HG02870 (cell line): ENCODE results near the gene FOCAD.

Source experiments
- ATAC-seq: cut with Tn5 transposase; IDR thresholded peaks from one replicate; pipeline ENCODE4 v1.9.1; 2021; ENCODE audit warnings: mild to moderate bottlenecking, moderate library complexity; ENCODE audit not compliant: unreplicated experiment

Gene FOCAD

DNA sequence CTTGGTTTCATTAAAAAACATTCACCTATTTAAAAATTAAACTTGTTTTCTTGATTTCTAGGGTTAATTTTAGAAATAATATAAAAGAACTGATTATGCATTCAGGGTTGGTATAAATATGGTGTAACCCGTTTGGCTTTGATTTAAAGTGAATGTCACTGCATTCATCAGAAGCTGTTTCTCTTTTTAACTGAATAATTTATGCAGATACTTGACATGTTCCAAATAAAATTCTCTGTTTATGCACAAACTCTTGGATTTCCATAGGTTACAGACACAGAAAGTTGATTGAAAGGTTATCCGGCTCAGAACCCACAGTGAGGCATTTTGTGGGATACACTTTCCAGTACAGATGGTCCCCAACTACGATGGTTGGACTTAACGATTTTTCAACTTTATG lies 186.1 kb downstream of the FOCAD start:
- ATAC-seq, result no peak

DNA sequence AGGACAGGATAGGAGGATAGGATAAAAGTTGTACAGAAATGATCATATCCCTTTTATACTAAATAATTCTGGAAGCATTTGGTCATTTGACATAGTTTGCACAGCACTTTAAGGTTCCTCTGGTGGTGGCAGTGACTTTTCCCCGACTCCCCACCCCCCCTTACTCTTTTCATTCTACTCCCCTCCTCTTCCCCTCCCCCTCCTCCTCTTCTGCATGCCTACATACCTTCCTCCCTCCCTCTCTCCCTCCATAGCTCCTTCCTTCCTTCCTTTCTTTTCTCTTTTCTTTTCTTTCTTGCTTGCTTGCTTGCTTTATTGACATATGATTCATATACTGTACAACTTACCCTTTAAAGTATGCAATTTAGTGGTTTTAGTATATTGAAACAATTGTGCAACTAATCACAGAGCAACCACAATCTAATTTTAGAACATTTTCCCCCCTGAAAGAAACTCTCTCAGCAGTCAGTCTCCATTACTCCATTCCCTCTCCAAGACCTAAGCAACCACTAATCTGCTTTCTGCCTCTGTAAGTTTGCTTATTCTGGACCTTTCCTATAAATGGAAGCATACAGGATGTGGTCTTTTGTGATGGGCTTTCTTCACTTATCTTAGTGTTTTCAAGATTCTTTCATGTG lies 188.4 kb downstream of the FOCAD start:
- ATAC-seq, result no peak

GRCh38 chr9:20873240-20873865 lies 189.3 kb downstream of the FOCAD start:
- no peak for ATAC-seq

GRCh38 chr9:20880271-20880670 lies 196.2 kb downstream of the FOCAD start:
- no peak for ATAC-seq

DNA sequence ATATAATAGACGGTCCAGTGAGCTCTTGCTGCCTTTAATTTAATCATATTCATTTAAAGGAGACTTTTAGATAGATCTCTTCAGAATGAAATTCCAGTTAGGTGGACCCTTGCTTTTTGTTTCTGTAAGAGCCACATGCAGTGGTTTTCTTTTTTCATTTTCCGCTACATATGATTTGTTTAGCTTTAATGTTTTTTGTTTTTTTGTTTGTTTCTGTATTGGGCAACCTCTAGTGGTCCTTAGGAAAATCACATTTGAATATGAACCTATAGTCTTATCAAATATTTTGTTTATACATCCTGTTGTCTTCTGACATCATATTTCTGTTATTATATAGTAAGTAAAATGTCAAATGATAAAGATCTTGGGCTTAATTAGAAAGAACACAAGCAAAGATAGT lies 196.6 kb downstream of the FOCAD start:
- no peak for ATAC-seq

DNA sequence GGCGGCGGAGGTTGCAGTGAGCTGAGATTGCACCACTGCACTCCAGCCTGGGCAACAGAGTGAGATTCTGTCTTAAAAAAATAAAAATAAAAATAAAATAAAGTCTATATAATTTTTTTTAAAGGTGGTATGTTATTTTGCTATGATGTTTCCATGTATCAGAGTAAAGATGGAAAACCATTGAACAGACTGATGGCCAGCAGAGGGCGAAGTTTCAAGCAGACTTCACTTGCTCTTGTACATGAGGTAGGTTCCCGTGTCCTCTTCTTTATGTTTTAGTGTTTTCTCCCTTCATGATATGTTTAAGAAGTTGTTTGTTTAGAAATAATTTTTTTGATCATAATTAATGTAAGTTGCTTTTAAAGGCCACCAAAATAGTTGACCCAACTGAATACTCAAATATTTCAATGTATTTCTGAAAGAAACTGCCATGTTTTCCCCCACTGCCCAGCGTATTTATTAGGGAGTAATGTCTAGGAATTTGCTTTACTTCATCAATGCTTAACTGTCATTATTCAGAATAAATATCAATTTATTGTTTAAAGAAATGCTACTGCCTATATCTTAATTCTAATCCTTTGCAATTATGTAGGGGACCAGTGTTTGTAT lies 201.0 kb downstream of the FOCAD start:
- no peak for ATAC-seq

- no peak for ATAC-seq
These were observed 215.0 kb downstream of the FOCAD start for GRCh38 chr9:20898885-20899554.

- ATAC-seq, result no peak
These were observed 219.2 kb downstream of the FOCAD start for GRCh38 chr9:20903212-20903611.

DNA sequence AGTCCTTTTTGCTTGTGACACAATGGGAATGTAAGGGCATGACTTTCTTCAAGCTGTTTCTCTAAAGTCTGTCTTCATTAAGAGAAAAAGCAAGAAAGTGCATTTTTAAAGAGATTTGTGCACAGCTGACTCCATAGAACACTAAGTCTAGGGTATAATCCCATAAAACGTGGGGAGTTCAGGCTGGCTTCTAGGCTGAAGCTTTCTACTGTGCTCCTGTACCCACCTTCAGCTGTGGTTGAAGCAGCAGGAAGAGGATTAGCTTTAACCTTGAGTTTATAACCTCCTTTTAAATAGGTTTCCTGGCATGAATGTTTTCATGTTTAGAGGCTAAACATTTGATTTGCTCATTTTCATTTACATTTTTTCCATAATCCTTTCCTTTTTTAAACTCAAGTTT lies 220.9 kb downstream of the FOCAD start:
- ATAC-seq, result no peak

DNA sequence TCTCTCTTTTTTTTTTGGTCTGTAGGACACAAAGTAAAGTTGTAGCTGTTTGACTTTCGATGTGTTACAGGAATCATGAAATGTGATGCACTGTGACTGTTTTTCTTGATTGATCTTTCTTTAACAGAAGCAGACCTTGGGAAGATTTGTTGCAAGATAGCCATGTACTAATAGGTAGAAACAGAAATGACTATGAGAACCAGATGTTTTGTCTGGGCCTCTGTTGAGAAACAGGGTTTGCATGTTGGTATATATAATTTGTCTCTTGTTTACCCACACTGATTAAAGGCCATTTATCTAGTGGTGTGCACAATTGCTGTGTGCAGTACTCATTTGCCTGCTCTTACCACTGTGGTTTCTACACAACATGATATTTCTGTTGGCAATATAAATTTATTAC lies 222.3 kb downstream of the FOCAD start:
- ATAC-seq, result no peak

GRCh38 chr9:20908461-20908860 lies 224.4 kb downstream of the FOCAD start:
- ATAC-seq, result no peak

GRCh38 chr9:20914556-20914955 lies 230.5 kb downstream of the FOCAD start:
- ATAC-seq, result no peak

- no peak for ATAC-seq
These were observed 237.3 kb downstream of the FOCAD start for GRCh38 chr9:20921362-20921761.

GRCh38 chr9:20925256-20926045 lies 241.4 kb downstream of the FOCAD start:
- no peak for ATAC-seq

GRCh38 chr9:20929276-20929675 lies 245.2 kb downstream of the FOCAD start:
- ATAC-seq, result no peak

- ATAC-seq, result no peak
These were observed 246.8 kb downstream of the FOCAD start for GRCh38 chr9:20930836-20931235.

DNA sequence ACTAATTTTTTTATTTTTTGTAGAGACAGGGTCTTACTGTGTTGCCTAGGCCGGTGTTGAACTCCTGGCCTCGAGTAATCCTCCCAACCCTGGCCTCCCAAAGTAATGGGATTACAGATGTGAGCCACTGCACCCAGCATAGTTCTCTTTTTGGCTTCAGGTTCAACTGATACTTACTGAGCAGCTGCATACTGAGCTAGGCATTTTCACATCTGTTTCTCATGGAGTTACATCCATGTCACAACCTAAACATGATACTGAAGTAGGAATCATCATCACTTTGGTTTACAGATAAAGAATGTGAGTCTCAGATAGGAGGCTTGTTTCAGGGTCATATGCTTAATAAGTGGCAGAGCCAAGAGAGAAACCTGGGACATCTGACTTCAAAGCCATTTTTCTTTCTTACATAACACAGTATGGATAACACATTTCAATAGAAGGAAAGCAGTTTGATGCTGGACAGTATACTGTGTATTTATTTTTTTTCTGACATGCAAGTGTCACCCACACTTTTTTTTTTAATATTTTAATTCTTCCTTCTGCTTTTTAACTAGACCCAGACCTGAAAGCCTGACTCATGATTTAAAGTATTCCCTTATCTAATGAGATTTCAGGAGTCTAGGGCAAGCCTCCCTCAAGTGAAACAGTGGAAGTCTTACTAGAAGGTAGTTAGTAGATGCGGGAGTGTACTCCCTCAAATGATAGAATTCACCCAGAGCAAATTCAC lies 256.6 kb downstream of the FOCAD start:
- ATAC-seq, result peak; percentile 33

GRCh38 chr9:20941174-20941690 lies 257.2 kb downstream of the FOCAD start:
- peak; percentile 99 for ATAC-seq

- no peak for ATAC-seq
These were observed 260.4 kb downstream of the FOCAD start for GRCh38 chr9:20944507-20944906.

DNA sequence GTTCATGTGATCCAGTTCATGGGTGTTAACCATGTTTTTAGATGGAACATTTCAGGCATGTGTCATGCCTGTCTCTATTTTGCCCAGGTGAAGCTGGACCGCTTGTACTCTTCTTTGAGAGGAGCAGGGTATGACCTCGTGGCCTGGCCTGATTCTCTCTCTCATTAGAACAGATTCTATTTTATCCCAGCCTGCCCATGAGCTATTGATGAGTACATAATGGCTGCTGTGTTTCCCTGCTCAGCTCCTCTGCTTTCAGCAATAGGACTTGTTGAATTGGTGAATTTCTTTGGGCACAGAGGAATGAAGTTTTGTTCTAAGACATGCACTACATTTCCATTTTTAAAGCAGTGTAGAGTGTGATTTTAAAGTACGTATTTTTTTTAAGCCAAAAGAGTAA lies 261.2 kb downstream of the FOCAD start:
- ATAC-seq, result no peak
